ENCODE data around the gene PARG. TPM values are rescaled to one million over a fixed set of nuclear protein-coding genes. Genes with fewer than 3 reads are reported as not detected.
"Not testable (repeated sequence)": the region's sequence is repeated elsewhere in the genome, so short reads cannot be mapped to it uniquely, and the experiment has no call there.

PARG gene
- total RNA-seq, 1 experiment from 2014 or later = 47.6 TPM

GRCh38 chr10:49791100-49791499 is 150.7 kb downstream of the PARG start:
- no peaks in the 10 kb centered on the region for H3K9me3 ChIP-seq (ENCODE audit: low read length)
- no peak overlapping the region for H3K4me2 ChIP-seq (ENCODE audit: low read depth, low read length, poor library complexity, severe bottlenecking)
- no peaks in the 10 kb centered on the region for H4K20me1 ChIP-seq (ENCODE audit: insufficient read depth, low read depth, low read length)
- no peaks in the 10 kb centered on the region for H3K36me3 ChIP-seq (ENCODE audit: insufficient read depth, low read length)
- no peak overlapping the region for H3K4me3 ChIP-seq (ENCODE audit: low read length)
- no peaks in the 10 kb centered on the region for H3K9me2 ChIP-seq (replicated peaks; ENCODE audit: insufficient read depth, low read length)
- no peak overlapping the region for H3K27ac ChIP-seq (ENCODE audit: low read length)
- H3K9ac ChIP-seq (ENCODE audit: low read length) = no peak overlapping the region
- no peaks in the 10 kb centered on the region for H3K27me3 ChIP-seq (ENCODE audit: low read length)
- H2AFZ ChIP-seq (ENCODE audit: low read length) = no peak overlapping the region
- no peaks in the 10 kb centered on the region for H3K79me2 ChIP-seq (ENCODE audit: low read length)
- no peaks in the 10 kb centered on the region for H3K4me1 ChIP-seq (ENCODE audit: low read length)
- DNase-seq = no peak

GRCh38 chr10:49784681-49785080 is 157.1 kb downstream of the PARG start:
- DNase-seq = no peak
- Histone ChIP-seq H3K9ac (ENCODE audit: low read length) (no peak overlapping the region), H4K20me1 (ENCODE audit: insufficient read depth, low read depth, low read length) (no peaks in the 10 kb centered on the region), H3K4me1 (ENCODE audit: low read length) (no peaks in the 10 kb centered on the region), H3K27ac (ENCODE audit: low read length) (no peak overlapping the region), H3K9me3 (ENCODE audit: low read length) (no peaks in the 10 kb centered on the region), H3K4me3 (ENCODE audit: low read length) (no peak overlapping the region), H3K79me2 (ENCODE audit: low read length) (no peaks in the 10 kb centered on the region), H2AFZ (ENCODE audit: low read length) (no peak overlapping the region), H3K27me3 (ENCODE audit: low read length) (no peaks in the 10 kb centered on the region), H3K36me3 (ENCODE audit: insufficient read depth, low read length) (no peaks in the 10 kb centered on the region), H3K9me2 (replicated peaks; ENCODE audit: insufficient read depth, low read length) (no peaks in the 10 kb centered on the region), H3K4me2 (ENCODE audit: low read depth, low read length, poor library complexity, severe bottlenecking) (no peak overlapping the region)

GRCh38 chr10:49783645-49784044 is 158.2 kb downstream of the PARG start:
- H3K27ac ChIP-seq (ENCODE audit: low read length) = no peak overlapping the region
- no peak for DNase-seq
- no peaks in the 10 kb centered on the region for H3K27me3 ChIP-seq (ENCODE audit: low read length)
- H3K9me2 ChIP-seq (replicated peaks; ENCODE audit: insufficient read depth, low read length) = no peaks in the 10 kb centered on the region
- no peaks in the 10 kb centered on the region for H3K79me2 ChIP-seq (ENCODE audit: low read length)
- H2AFZ ChIP-seq (ENCODE audit: low read length) = no peak overlapping the region
- no peak overlapping the region for H3K4me2 ChIP-seq (ENCODE audit: low read depth, low read length, poor library complexity, severe bottlenecking)
- H3K9me3 ChIP-seq (ENCODE audit: low read length) = no peaks in the 10 kb centered on the region
- no peak overlapping the region for H3K9ac ChIP-seq (ENCODE audit: low read length)
- no peak overlapping the region for H3K4me3 ChIP-seq (ENCODE audit: low read length)
- no peaks in the 10 kb centered on the region for H4K20me1 ChIP-seq (ENCODE audit: insufficient read depth, low read depth, low read length)
- H3K36me3 ChIP-seq (ENCODE audit: insufficient read depth, low read length) = no peaks in the 10 kb centered on the region
- H3K4me1 ChIP-seq (ENCODE audit: low read length) = no peaks in the 10 kb centered on the region

GRCh38 chr10:49781247-49781646 is 160.6 kb downstream of the PARG start:
- no peak overlapping the region for H3K27ac ChIP-seq (ENCODE audit: low read length)
- DNase-seq = no peak
- no peak overlapping the region for H3K4me3 ChIP-seq (ENCODE audit: low read length)
- no peak overlapping the region for H3K9ac ChIP-seq (ENCODE audit: low read length)
- H3K36me3 ChIP-seq (ENCODE audit: insufficient read depth, low read length) = no peaks in the 10 kb centered on the region
- no peaks in the 10 kb centered on the region for H3K9me3 ChIP-seq (ENCODE audit: low read length)
- H3K4me2 ChIP-seq (ENCODE audit: low read depth, low read length, poor library complexity, severe bottlenecking) = no peak overlapping the region
- H4K20me1 ChIP-seq (ENCODE audit: insufficient read depth, low read depth, low read length) = no peaks in the 10 kb centered on the region
- no peak overlapping the region for H2AFZ ChIP-seq (ENCODE audit: low read length)
- no peaks in the 10 kb centered on the region for H3K79me2 ChIP-seq (ENCODE audit: low read length)
- H3K4me1 ChIP-seq (ENCODE audit: low read length) = no peaks in the 10 kb centered on the region
- no peaks in the 10 kb centered on the region for H3K27me3 ChIP-seq (ENCODE audit: low read length)
- no peaks in the 10 kb centered on the region for H3K9me2 ChIP-seq (replicated peaks; ENCODE audit: insufficient read depth, low read length)

GRCh38 chr10:49778197-49778596 is 163.6 kb downstream of the PARG start:
- H3K27ac ChIP-seq (ENCODE audit: low read length) = no peak overlapping the region
- no peak overlapping the region for H2AFZ ChIP-seq (ENCODE audit: low read length)
- H3K9ac ChIP-seq (ENCODE audit: low read length) = no peak overlapping the region
- no peaks in the 10 kb centered on the region for H3K27me3 ChIP-seq (ENCODE audit: low read length)
- H3K9me3 ChIP-seq (ENCODE audit: low read length) = no peaks in the 10 kb centered on the region
- no peaks in the 10 kb centered on the region for H3K4me1 ChIP-seq (ENCODE audit: low read length)
- no peak overlapping the region for H3K4me3 ChIP-seq (ENCODE audit: low read length)
- H3K79me2 ChIP-seq (ENCODE audit: low read length) = no peaks in the 10 kb centered on the region
- no peaks in the 10 kb centered on the region for H3K9me2 ChIP-seq (replicated peaks; ENCODE audit: insufficient read depth, low read length)
- DNase-seq = no peak
- H4K20me1 ChIP-seq (ENCODE audit: insufficient read depth, low read depth, low read length) = no peaks in the 10 kb centered on the region
- no peak overlapping the region for H3K4me2 ChIP-seq (ENCODE audit: low read depth, low read length, poor library complexity, severe bottlenecking)
- no peaks in the 10 kb centered on the region for H3K36me3 ChIP-seq (ENCODE audit: insufficient read depth, low read length)

GRCh38 chr10:49776851-49777250 is 165.0 kb downstream of the PARG start:
- Histone ChIP-seq H2AFZ (ENCODE audit: low read length) (no peak overlapping the region), H3K27me3 (ENCODE audit: low read length) (no peaks in the 10 kb centered on the region), H3K4me1 (ENCODE audit: low read length) (no peaks in the 10 kb centered on the region), H3K27ac (ENCODE audit: low read length) (no peak overlapping the region), H3K9me3 (ENCODE audit: low read length) (no peaks in the 10 kb centered on the region), H3K4me3 (ENCODE audit: low read length) (no peak overlapping the region), H3K9ac (ENCODE audit: low read length) (no peak overlapping the region), H3K9me2 (replicated peaks; ENCODE audit: insufficient read depth, low read length) (no peaks in the 10 kb centered on the region), H4K20me1 (ENCODE audit: insufficient read depth, low read depth, low read length) (no peaks in the 10 kb centered on the region), H3K36me3 (ENCODE audit: insufficient read depth, low read length) (no peaks in the 10 kb centered on the region), H3K4me2 (ENCODE audit: low read depth, low read length, poor library complexity, severe bottlenecking) (no peak overlapping the region), H3K79me2 (ENCODE audit: low read length) (no peaks in the 10 kb centered on the region)
- DNase-seq = no peak

- Histone ChIP-seq H3K36me3 (ENCODE audit: insufficient read depth, low read length) (no peaks in the 10 kb centered on the region), H3K27me3 (ENCODE audit: low read length) (no peaks in the 10 kb centered on the region), H2AFZ (ENCODE audit: low read length) (no peak overlapping the region), H3K79me2 (ENCODE audit: low read length) (no peaks in the 10 kb centered on the region), H3K9me2 (replicated peaks; ENCODE audit: insufficient read depth, low read length) (no peaks in the 10 kb centered on the region), H4K20me1 (ENCODE audit: insufficient read depth, low read depth, low read length) (no peaks in the 10 kb centered on the region), H3K4me2 (ENCODE audit: low read depth, low read length, poor library complexity, severe bottlenecking) (no peak overlapping the region), H3K27ac (ENCODE audit: low read length) (no peak overlapping the region), H3K4me3 (ENCODE audit: low read length) (no peak overlapping the region), H3K4me1 (ENCODE audit: low read length) (no peaks in the 10 kb centered on the region), H3K9me3 (ENCODE audit: low read length) (no peaks in the 10 kb centered on the region), H3K9ac (ENCODE audit: low read length) (no peak overlapping the region)
- DNase-seq = no peak
Observed at GRCh38 chr10:49775014-49775413, 166.8 kb downstream of the PARG start.

GRCh38 chr10:49772944-49773343 is 168.9 kb downstream of the PARG start:
- not testable (repeated sequence) for H3K4me1 ChIP-seq (ENCODE audit: low read length)

GRCh38 chr10:49771046-49771445 is 170.8 kb downstream of the PARG start:
- H3K79me2 ChIP-seq (ENCODE audit: low read length); H3K9me2 ChIP-seq (replicated peaks; ENCODE audit: insufficient read depth, low read length); DNase-seq; H3K4me2 ChIP-seq (ENCODE audit: low read depth, low read length, poor library complexity, severe bottlenecking); H2AFZ ChIP-seq (ENCODE audit: low read length); H3K27ac ChIP-seq (ENCODE audit: low read length); H3K27me3 ChIP-seq (ENCODE audit: low read length); H3K4me1 ChIP-seq (ENCODE audit: low read length); H3K36me3 ChIP-seq (ENCODE audit: insufficient read depth, low read length); H3K9me3 ChIP-seq (ENCODE audit: low read length); H4K20me1 ChIP-seq (ENCODE audit: insufficient read depth, low read depth, low read length); H3K4me3 ChIP-seq (ENCODE audit: low read length); H3K9ac ChIP-seq (ENCODE audit: low read length): not testable (repeated sequence)

More at GRCh38 chr10:49772944-49773343, 168.9 kb downstream of the PARG start:
- H3K9me2 ChIP-seq (replicated peaks; ENCODE audit: insufficient read depth, low read length); H3K4me3 ChIP-seq (ENCODE audit: low read length); H3K27me3 ChIP-seq (ENCODE audit: low read length); H3K4me2 ChIP-seq (ENCODE audit: low read depth, low read length, poor library complexity, severe bottlenecking); H3K79me2 ChIP-seq (ENCODE audit: low read length); H3K9ac ChIP-seq (ENCODE audit: low read length); H2AFZ ChIP-seq (ENCODE audit: low read length); H3K36me3 ChIP-seq (ENCODE audit: insufficient read depth, low read length); H3K9me3 ChIP-seq (ENCODE audit: low read length); DNase-seq; H4K20me1 ChIP-seq (ENCODE audit: insufficient read depth, low read depth, low read length); H3K27ac ChIP-seq (ENCODE audit: low read length): not testable (repeated sequence)
